ENCODE results near the gene NACC1. TPM values are rescaled to one million over a fixed set of nuclear protein-coding genes. Genes with fewer than 3 reads are reported as not detected.

The NACC1 gene
- total and polyA plus RNA-seq, 8 donors: 7.0 to 25.3 (median 14.1) TPM

DNA sequence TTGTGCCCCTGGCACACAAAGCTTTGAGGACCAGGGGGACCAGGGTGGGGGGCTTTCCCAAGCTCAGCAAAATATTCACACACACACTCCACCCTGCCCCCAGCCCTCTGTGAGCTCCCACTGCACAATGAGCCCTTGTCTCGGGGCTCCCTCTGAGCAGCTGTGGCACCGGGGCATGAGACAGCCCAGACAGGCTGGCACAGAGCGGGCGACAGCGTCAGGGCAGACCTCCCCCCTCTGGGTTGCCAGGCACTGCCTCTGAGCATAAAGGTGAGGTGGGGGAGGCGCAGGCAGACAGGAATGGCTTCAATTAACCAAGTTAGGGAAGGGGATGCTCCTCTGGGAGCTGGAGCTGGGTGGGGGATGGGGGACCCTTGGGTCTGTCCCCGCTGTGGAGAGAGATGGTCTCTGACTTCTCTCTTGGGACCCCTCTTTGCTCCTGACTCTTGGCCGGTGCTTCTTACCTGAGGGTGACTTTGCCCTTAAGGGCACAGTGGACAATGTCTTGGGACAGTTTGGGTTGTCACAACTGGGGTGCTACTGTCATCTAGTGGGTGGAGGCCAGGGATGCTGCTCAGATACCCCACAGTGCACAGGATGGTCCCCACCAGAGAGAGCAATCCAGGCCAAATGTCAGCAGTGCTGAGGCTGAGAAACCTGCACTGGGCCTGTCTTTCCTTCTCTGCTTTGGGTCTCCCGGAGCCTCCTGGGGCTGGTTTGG is 45.7 kb upstream of the NACC1 start:
- 70 to 84% methylated on average over 9 of the region's 9 CpGs for WGBS, 2 donors
- intact Hi-C loops (cut with DNase I): no loop called here
- DNase-seq (no peak), FAIRE-seq (no peak), ATAC-seq (peak in 3 of 4 donors; percentile 13 to 37 (median 36))
- H3K4me3 ChIP-seq: no peak overlapping the region
- TF ChIP-seq, protein P1, sequence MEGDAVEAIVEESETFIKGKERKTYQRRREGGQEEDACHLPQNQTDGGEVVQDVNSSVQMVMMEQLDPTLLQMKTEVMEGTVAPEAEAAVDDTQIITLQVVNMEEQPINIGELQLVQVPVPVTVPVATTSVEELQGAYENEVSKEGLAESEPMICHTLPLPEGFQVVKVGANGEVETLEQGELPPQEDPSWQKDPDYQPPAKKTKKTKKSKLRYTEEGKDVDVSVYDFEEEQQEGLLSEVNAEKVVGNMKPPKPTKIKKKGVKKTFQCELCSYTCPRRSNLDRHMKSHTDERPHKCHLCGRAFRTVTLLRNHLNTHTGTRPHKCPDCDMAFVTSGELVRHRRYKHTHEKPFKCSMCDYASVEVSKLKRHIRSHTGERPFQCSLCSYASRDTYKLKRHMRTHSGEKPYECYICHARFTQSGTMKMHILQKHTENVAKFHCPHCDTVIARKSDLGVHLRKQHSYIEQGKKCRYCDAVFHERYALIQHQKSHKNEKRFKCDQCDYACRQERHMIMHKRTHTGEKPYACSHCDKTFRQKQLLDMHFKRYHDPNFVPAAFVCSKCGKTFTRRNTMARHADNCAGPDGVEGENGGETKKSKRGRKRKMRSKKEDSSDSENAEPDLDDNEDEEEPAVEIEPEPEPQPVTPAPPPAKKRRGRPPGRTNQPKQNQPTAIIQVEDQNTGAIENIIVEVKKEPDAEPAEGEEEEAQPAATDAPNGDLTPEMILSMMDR (IDR thresholded peaks at IDR 0.05): no peak
- H3K9me3 ChIP-seq: no peaks in the 10 kb centered on the region
- H3K36me3 ChIP-seq: peaks cover 0 to 7% (median 0%) of the 10 kb centered on the region in 3 donors
- no peak overlapping the region for H3K27ac ChIP-seq
- no peaks in the 10 kb centered on the region for H3K27me3 ChIP-seq
- H3K4me1 ChIP-seq: peaks cover 14 to 20% (median 14%) of the 10 kb centered on the region in 3 donors

DNA sequence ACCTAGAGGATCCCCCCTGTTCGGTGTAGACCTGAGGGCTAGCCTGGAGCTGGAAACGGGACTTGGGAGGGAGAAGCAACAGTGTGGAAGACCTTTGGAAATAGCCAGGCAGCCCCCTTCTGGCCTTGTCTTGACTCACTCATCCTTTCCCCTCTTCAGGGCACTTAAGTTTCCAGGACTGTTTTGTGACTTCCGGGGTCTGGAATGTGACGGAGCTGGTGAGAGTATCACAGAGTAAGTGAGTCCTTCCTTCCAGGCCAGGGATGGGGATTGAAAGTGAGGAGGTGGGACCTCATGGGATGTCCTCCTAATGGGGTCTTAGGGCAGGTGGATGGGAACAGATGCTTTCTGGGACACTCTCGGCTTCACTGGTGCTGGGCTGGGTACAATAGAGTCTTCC is 44.8 kb upstream of the NACC1 start:
- intact Hi-C loops (cut with DNase I): no loop called here
- DNase-seq (no peak), FAIRE-seq (no peak), ATAC-seq (no peak)
- Histone ChIP-seq H3K36me3 (peaks cover 0 to 7% (median 0%) of the 10 kb centered on the region in 3 donors), H3K9me3 (no peaks in the 10 kb centered on the region), H3K4me1 (peaks cover 14 to 19% (median 14%) of the 10 kb centered on the region in 3 donors), H3K27ac (no peak overlapping the region), H3K27me3 (no peaks in the 10 kb centered on the region), H3K4me3 (no peak overlapping the region)
- TF ChIP-seq, protein P1 (IDR thresholded peaks at IDR 0.05): no peak
- 88 to 94% methylated on average over 5 of the region's 5 CpGs for WGBS, 2 donors

DNA sequence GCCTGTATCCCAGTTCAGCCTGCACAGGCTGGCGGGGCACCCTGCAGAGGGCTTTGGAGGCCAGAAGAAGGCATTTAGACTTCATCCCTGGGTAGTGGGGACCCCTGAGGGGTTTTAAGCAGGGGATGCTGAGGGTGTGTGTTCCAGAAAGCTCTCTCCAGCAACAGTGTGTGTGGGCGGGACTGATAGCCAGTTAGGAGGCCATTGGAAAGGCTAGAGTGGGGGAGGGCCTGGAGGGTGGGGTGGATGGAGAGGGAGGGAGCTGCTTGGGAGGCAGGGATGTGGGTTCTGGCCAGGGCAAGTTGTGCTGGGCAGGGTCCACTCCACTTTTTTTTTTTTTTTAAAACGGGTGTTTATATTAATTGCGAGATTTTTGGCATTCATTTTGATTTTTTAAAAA is 43.7 kb upstream of the NACC1 start:
- FAIRE-seq: no peak
- TF ChIP-seq, protein P1 (IDR thresholded peaks at IDR 0.05): no peak
- peaks cover 0 to 7% (median 0%) of the 10 kb centered on the region in 3 donors for H3K36me3 ChIP-seq
- H3K27me3 ChIP-seq: no peaks in the 10 kb centered on the region
- 84 to 97% methylated on average over 4 of the region's 4 CpGs for WGBS, 2 donors
- peaks cover 6 to 13% (median 8%) of the 10 kb centered on the region in 3 donors for H3K4me1 ChIP-seq
- no peak overlapping the region for H3K4me3 ChIP-seq
- H3K27ac ChIP-seq: no peak overlapping the region
- no peaks in the 10 kb centered on the region for H3K9me3 ChIP-seq
- intact Hi-C loops (cut with DNase I): no loop called here
- no peak for ATAC-seq
- DNase-seq: no peak

DNA sequence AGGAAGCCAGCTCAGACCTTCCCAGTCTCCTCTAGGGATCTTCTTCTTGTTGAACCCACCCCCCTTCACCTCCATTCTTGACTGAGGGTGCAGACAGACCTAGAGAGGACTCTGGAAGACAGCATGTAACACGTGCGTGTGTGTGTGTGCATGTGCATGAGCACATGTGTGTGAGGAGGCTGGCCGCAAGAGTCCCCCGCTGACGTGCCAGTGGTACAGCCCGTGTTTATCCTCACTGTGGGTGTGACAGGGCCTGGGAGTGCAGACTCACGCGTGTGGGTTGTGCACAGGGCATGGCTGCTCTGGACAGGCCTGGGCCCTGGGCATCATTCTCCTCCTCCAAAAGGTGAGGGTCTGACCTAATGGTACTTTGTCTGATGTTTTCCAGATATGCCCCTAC is 41.7 kb upstream of the NACC1 start:
- Histone ChIP-seq H3K9me3 (no peaks in the 10 kb centered on the region), H3K27ac (no peak overlapping the region), H3K4me3 (no peak overlapping the region), H3K36me3 (peaks cover 0 to 7% (median 0%) of the 10 kb centered on the region in 3 donors), H3K4me1 (peaks cover 0 to 3% (median 0%) of the 10 kb centered on the region in 3 donors), H3K27me3 (no peaks in the 10 kb centered on the region)
- no peak for ATAC-seq
- no peak for FAIRE-seq
- TF ChIP-seq, protein P1 (IDR thresholded peaks at IDR 0.05): no peak
- intact Hi-C loops (cut with DNase I): no loop called here
- 88 to 92% methylated on average over 8 of the region's 8 CpGs for WGBS, 2 donors
- no peak for DNase-seq

DNA sequence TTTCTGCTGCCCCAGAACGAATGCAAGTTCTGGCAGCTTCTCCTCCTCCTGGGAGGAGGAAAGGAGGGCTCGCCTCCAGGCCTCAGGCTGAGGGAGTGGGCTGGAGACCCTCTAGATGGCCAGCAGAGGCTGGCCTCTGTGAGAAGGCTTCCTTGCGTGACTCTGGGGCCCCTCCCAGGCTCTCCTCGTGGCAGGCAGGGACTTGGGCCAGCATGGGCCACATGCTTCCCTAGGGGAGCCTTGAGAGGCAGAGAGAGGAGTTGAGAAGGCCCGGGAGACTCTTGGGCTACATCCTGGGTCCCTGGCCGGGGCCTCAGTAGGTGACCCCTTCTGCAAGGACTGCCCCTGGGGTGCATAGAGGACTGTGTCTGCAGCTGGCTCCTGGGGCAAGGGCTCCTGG is 41.3 kb upstream of the NACC1 start:
- TF ChIP-seq, protein P1 (IDR thresholded peaks at IDR 0.05): no peak
- WGBS, 2 donors: 78 to 85% methylated on average over 6 of the region's 6 CpGs
- Histone ChIP-seq H3K9me3 (no peaks in the 10 kb centered on the region), H3K4me1 (peaks cover 0 to 3% (median 0%) of the 10 kb centered on the region in 3 donors), H3K27ac (no peak overlapping the region), H3K4me3 (no peak overlapping the region), H3K36me3 (peaks cover 0 to 7% (median 0%) of the 10 kb centered on the region in 3 donors), H3K27me3 (no peaks in the 10 kb centered on the region)
- intact Hi-C loops (cut with DNase I): no loop called here
- no peak for FAIRE-seq
- DNase-seq: no peak
- ATAC-seq: no peak
